AG04450 (cell line): ENCODE measurements around the gene PCSK6. TPM values are rescaled to one million over a fixed set of nuclear protein-coding genes. Genes with fewer than 3 reads are reported as not detected.

Experiments
- CTCF ChIA-PET: fragments of 300-600, 350-600 bp; formaldehyde crosslinking; extraction: SDS; loops from one replicate; lab custom pipeline; 2022; ENCODE audit warnings: antibody characterized with exemption, inconsistent platforms; lab: Charles Lee
- POLR2A ChIA-PET: fragments of 350-600 bp; formaldehyde crosslinking; extraction: SDS; loops from one replicate; lab custom pipeline; 2021; ENCODE audit warnings: antibody characterized with exemption, inconsistent platforms; lab: Yijun Ruan, JAX
- DNase-seq: peaks from one replicate; pipeline ENCODE4 v3.0.0-alpha.2; 2011; ENCODE audit warnings: low read depth, low spot score
- H3K27ac ChIP-seq: one replicate; pipeline ENCODE4 v1.5.1; 2012; ENCODE audit warnings: low read depth, low read length, control low read depth
- H3K27me3 ChIP-seq: one replicate; pipeline ENCODE4 v1.6.0; 2012; ENCODE audit warnings: low read length; ENCODE audit not compliant: control insufficient read depth, insufficient read depth
- H3K4me3 ChIP-seq: 2 replicates; pipeline ENCODE4 v1.5.1; 2011; ENCODE audit warnings: mild to moderate bottlenecking, low read depth, low read length, control low read depth
- H3K9me3 ChIP-seq: 2 replicates; pipeline ENCODE4 v1.5.1; 2012; ENCODE audit warnings: low read length; ENCODE audit not compliant: control insufficient read depth, insufficient read depth
- CTCF ChIP-seq: IDR thresholded peaks from 2 replicates; pipeline ENCODE4 v1.5.1; 2011; ENCODE audit warnings: low read depth, low read length, control low read depth, inconsistent platforms
- polyA plus RNA-seq: library from polyadenylated mRNA; depleted of rRNA; stranded (reverse); fragments of >200 nt; gene quantifications from 2 replicates; pipeline ENCODE4 v1.2.3, GENCODE V29; 2011

Gene PCSK6
- polyA plus RNA-seq, 1 experiment = 0.06 TPM

GRCh38 chr15:101450403-101451265 is 38.9 kb downstream of the PCSK6 start:
- peaks cover 13% of the 10 kb centered on the region for H3K27me3 ChIP-seq
- H3K9me3 ChIP-seq = no peaks in the 10 kb centered on the region; the same call in 1 of the 2 replicates
- no peak for DNase-seq
- ChIA-PET CTCF (no interaction called here), POLR2A (no interaction called here)
- no peak overlapping the region for H3K4me3 ChIP-seq
- no peak overlapping the region for H3K27ac ChIP-seq
- no peak for TF ChIP-seq CTCF

- POLR2A ChIA-PET = no interaction called here
- H3K4me3 ChIP-seq = no peak overlapping the region
- no peak for DNase-seq
- H3K27me3 ChIP-seq = peaks cover 11% of the 10 kb centered on the region
- H3K27ac ChIP-seq = no peak overlapping the region
- no peaks in the 10 kb centered on the region; the same call in 1 of the 2 replicates for H3K9me3 ChIP-seq
- TF ChIP-seq CTCF = no peak
- CTCF ChIA-PET = no interaction called here
Observed at GRCh38 chr15:101449471-101450402, 39.8 kb downstream of the PCSK6 start.

GRCh38 chr15:101448336-101448735 is 41.2 kb downstream of the PCSK6 start:
- Histone ChIP-seq H3K27ac (no peak overlapping the region), H3K27me3 (peaks cover 8% of the 10 kb centered on the region), H3K4me3 (no peak overlapping the region), H3K9me3 (no peaks in the 10 kb centered on the region; the same call in 1 of the 2 replicates)
- DNase-seq = no peak
- ChIA-PET POLR2A (no interaction called here), CTCF (no interaction called here)
- no peak for TF ChIP-seq CTCF

GRCh38 chr15:101447561-101448071 is 41.9 kb downstream of the PCSK6 start:
- no peak for DNase-seq
- H3K27ac ChIP-seq = no peak overlapping the region
- TF ChIP-seq CTCF = no peak
- ChIA-PET POLR2A (no interaction called here), CTCF (no interaction called here)
- no peak overlapping the region for H3K4me3 ChIP-seq
- no peaks in the 10 kb centered on the region; the same call in 1 of the 2 replicates for H3K9me3 ChIP-seq
- H3K27me3 ChIP-seq = peaks cover 7% of the 10 kb centered on the region
